Activated CD8-positive, alpha-beta T cell treated with anti-CD3 and anti-CD28 coated beads, Interleukin-2, amount 10 ng/mL, durations not matched to agents 7 days and 5 days (primary cell): Measurements from ENCODE around the gene PAGR1. TPM values are rescaled to one million over a fixed set of nuclear protein-coding genes. Genes with fewer than 3 reads are reported as not detected.
"Not testable (repeated sequence)": the region's sequence is repeated elsewhere in the genome, so short reads cannot be mapped to it uniquely, and the experiment has no call there.

ENCODE experiments used
- ATAC-seq: fragments of 150-1000 bp; cut with Tn5 transposase; one replicate; pipeline ENCODE4 v1.10.0; 2021; ENCODE audit warnings: moderate library complexity
- CTCF ChIA-PET: fragments of 350-600 bp; sonication (Branson Sonifier 250); formaldehyde crosslinking; loops from one replicate; lab custom pipeline; 2021; ENCODE audit warnings: antibody characterized with exemption; lab: Charles Lee
- POLR2A ChIA-PET: fragments of 350-600 bp; sonication (Branson Sonifier 250); formaldehyde crosslinking; loops from one replicate; lab custom pipeline; 2021; ENCODE audit warnings: antibody characterized with exemption; lab: Charles Lee
- DNase-seq: peaks from one replicate; pipeline ENCODE4 v3.0.0-alpha.2; 2020
- H3K27ac Mint-ChIP-seq: one replicate; pipeline ENCODE4 v1.8.0; 2021; ENCODE audit warnings: mild to moderate bottlenecking, mixed read lengths
- H3K27me3 Mint-ChIP-seq: one replicate; pipeline ENCODE4 v1.8.0; 2021; ENCODE audit warnings: low read depth, mixed read lengths
- H3K36me3 Mint-ChIP-seq: one replicate; pipeline ENCODE4 v1.8.0; 2021; ENCODE audit warnings: low read depth, mixed read lengths
- H3K4me1 Mint-ChIP-seq: one replicate; pipeline ENCODE4 v1.8.0; 2021; ENCODE audit warnings: low read depth, mixed read lengths
- H3K4me3 Mint-ChIP-seq: one replicate; pipeline ENCODE4 v1.8.0; 2021; ENCODE audit warnings: mild to moderate bottlenecking, mixed read lengths
- H3K9me3 Mint-ChIP-seq: one replicate; pipeline ENCODE4 v1.8.0; 2022; ENCODE audit warnings: mixed read lengths; ENCODE audit not compliant: insufficient read depth
- total RNA-seq, 2 experiments: library from RNA; stranded (reverse); gene quantifications; one replicate each; pipeline ENCODE4 v1.2.3, GENCODE V29; 2021

PAGR1 gene
- 10 to 100 TPM; 39.1 TPM for total RNA-seq

DNA sequence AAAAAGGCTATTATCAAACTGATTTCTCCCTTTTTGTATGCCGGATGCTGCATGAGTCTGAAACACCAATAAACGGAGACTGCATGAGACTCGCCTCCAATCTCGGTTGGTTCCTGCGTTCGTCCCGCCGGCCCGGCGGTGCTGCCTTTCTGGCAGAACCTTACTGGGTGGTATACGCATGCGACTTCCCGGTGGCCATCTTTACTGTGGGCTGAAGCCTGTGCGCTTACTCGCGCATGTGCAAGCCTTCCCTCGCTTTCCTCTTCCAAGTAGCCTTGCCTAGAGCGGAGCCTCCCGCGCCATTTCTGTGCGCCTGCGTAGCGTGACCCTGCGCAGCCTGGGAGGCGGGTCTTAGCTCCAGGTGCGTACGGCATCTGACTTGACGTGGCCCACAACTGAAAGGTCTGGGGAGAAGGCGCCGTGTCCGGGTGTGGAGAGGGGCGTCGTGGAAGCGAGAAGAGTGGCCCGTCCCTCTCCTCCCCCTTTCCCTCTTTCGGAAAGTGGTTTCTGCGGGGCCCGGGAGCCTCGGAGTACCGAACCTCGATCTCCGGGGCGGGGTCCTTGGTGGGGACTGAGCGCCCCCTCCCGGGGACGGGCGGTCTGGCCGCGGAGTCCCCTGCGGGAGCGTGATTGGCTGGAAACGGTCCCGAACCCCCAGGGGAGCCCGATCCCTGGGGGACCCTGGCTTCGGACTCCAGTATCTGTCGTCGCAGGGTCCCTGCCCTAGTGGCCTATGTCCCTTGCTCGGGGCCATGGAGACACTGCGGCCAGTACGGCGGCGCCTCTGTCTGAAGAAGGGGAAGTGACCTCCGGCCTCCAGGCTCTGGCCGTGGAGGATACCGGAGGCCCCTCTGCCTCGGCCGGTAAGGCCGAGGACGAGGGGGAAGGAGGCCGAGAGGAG lies at the start of gene PAGR1:
Gene PAGR1, plus strand, starts transcription at position 360 of the 901 bp plus-strand sequence. Its CDS starts 374 bp downstream, at position 734.
- ChIA-PET POLR2A (interaction anchor here (0.6 to 2.3 kb wide), 10 partner anchors 8 to 558 kb away, joined by 3 to 24 read pairs (median 6); partner anchors contain the start of genes KCTD13, KIF22, MAZ and MYL11), CTCF (interaction anchor here (0.6 to 8.0 kb wide), 40 partner anchors 8 to 248 kb away, joined by 3 to 106 read pairs (median 4); partner anchors contain the start of genes KCTD13, KIF22 and MAZ)
- Mint-ChIP-seq H3K4me1 (peaks cover 70% of the 10 kb centered on the region), H3K27me3 (peaks cover 8% of the 10 kb centered on the region), H3K9me3 (no peaks in the 10 kb centered on the region), H3K36me3 (peaks cover 39% of the 10 kb centered on the region), H3K4me3 (peak within 1 kb of the TSS; percentile 98), H3K27ac (peak within 1 kb of the TSS; percentile 92)
- DNase-seq (peak; percentile 99), ATAC-seq (peak; percentile 76)

DNA sequence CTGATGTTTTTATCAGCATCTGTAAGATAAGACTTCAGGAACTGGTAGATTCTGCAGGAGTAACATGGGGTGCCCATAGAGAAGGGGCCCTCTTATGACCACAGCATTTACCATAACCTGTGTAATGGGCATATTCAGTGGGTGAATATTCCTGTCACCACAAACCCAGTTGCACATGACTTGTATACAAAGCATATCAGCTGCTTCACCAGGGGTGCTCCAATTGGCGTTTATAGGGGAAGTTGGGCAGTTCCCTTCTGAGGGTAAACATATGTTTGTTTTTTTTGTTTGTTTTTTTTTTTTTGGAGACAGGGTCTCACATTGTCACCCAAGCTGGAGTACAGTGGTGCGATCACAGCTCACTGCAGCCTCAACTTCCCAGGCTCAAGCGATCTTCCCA lies 49.4 kb upstream of the PAGR1 start:
- no peak overlapping the region for H3K4me3 Mint-ChIP-seq
- ATAC-seq (no peak), DNase-seq (no peak)
- H3K27ac Mint-ChIP-seq = no peak overlapping the region
- no peaks in the 10 kb centered on the region for H3K36me3 Mint-ChIP-seq
- no peaks in the 10 kb centered on the region for H3K4me1 Mint-ChIP-seq
- H3K9me3 Mint-ChIP-seq = no peaks in the 10 kb centered on the region
- peaks cover 3% of the 10 kb centered on the region for H3K27me3 Mint-ChIP-seq
- CTCF ChIA-PET = interaction anchor here (1.0 kb wide), 1 partner anchor 18 kb away, joined by 3 read pairs; no protein-coding TSS in a partner anchor
- POLR2A ChIA-PET = no interaction called here

DNA sequence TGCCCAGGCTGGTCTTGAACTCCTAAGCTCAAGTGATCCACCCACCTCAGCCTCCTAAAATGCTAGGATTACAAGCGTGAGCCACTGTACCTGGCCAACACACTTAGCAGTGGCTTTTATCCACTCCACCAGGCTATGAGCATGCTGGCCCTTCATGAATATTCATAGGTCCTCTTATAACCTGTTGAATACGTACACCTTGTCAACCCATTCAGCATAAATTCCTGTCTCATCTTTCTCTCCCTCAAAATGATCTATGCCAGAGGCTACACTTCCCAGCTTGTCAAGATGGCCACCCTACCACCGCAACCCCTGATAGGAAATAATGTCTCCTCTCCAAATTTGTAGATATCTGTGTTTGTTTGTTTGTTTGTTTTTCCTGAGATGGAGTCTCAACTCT lies 48.9 kb upstream of the PAGR1 start:
- Mint-ChIP-seq H3K27ac (peak overlapping the region; percentile 44), H3K4me1 (no peaks in the 10 kb centered on the region)
- POLR2A ChIA-PET = no interaction called here

DNA sequence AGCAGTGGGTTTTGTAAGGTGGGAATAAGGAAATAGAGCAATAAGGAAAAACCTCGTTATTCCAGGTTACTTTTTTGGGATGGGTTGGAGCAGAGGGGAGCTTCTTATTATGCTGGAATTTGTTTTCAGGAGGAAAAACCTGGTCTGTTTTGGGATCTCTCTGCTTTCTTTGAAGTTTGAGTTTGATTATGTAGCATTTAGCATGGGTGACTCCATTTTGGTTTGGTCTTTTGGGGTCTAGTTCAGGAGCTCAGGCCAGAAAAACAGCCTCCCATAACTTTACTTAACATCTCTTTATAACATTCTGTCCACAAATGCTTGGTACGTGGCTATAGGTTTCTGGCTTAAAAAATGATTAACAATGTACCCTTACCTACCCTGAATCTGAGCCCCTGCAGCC lies 46.4 kb upstream of the PAGR1 start:
- ChIA-PET POLR2A (no interaction called here), CTCF (interaction anchor here (1.1 to 3.6 kb wide), 3 partner anchors 15 to 263 kb away, joined by 4 to 16 read pairs (median 4); partner anchors contain the start of gene KIF22)
- Mint-ChIP-seq H3K27ac (no peak overlapping the region), H3K4me3 (no peak overlapping the region), H3K36me3 (no peaks in the 10 kb centered on the region), H3K4me1 (peaks cover 4% of the 10 kb centered on the region), H3K9me3 (no peaks in the 10 kb centered on the region), H3K27me3 (no peaks in the 10 kb centered on the region)
- ATAC-seq = no peak
- no peak for DNase-seq

More for the DNA sequence above, 48.9 kb upstream of the PAGR1 start:
- Mint-ChIP-seq H3K9me3 (no peaks in the 10 kb centered on the region), H3K4me3 (no peak overlapping the region), H3K27me3 (peaks cover 3% of the 10 kb centered on the region), H3K36me3 (no peaks in the 10 kb centered on the region)
- no peak for DNase-seq
- no peak for ATAC-seq
- CTCF ChIA-PET = interaction anchor here (1.0 kb wide), 1 partner anchor 18 kb away, joined by 3 read pairs; no protein-coding TSS in a partner anchor

DNA sequence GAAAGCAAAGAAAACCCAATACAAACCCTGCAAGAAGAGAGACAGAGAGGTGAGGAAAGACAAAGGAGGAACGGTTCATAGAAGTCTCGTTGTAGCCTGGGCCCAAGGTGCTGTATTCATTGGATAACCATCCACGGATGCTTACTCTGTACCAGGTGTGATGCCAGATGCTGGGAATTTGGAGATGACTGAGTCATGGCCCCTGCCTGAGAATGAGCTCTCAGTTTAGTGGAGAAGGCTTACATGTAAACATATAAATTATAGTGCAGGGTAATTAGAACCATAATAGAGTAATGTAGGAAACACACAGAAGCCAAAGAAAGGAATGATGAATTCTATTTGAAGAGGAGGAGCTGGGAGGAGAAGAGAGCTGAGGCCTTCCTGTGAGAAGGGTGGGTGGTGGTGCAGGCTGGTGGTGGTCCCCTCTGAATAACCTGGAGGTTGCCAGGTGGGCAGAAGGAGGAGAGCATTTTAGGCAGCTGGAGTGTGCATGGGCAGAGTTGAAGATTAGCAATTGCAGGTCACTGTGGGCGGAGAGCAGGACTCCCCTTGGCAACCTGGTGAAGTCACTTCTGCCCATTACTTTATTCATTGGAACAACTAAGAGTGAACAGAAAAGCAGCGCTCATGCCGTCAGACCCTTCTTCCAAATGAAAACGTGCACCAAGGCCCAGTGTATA lies 45.6 kb upstream of the PAGR1 start:
- no peak overlapping the region for H3K27ac Mint-ChIP-seq
- no peaks in the 10 kb centered on the region for H3K9me3 Mint-ChIP-seq
- DNase-seq (no peak), ATAC-seq (no peak)
- no peaks in the 10 kb centered on the region for H3K36me3 Mint-ChIP-seq
- peaks cover 4% of the 10 kb centered on the region for H3K4me1 Mint-ChIP-seq
- no peaks in the 10 kb centered on the region for H3K27me3 Mint-ChIP-seq
- ChIA-PET POLR2A (no interaction called here), CTCF (interaction anchor here (1.1 to 3.6 kb wide), 2 partner anchors 14 to 262 kb away, joined by 4 to 16 read pairs; no protein-coding TSS in a partner anchor)
- no peak overlapping the region for H3K4me3 Mint-ChIP-seq

DNA sequence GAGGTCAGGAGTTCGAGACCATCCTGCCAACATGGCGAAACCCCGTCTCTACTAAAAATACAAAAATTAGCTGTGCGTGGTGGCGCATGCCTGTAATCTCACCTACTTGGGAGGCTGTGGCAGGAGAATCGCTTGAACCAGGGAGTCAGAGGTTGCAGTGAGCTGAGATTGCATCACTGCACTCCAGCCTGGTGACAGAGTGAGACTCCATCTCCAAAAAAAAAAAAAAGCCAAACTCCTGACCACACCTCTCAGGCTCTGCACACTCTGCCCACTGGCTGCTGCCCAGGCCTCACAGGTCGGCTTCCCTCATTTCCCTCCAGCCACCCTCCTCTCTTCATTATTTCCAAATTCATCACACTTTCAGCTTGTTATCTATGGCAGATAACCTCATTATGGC lies 43.6 kb upstream of the PAGR1 start:
- ATAC-seq, H3K4me3 Mint-ChIP-seq, H3K9me3 Mint-ChIP-seq, DNase-seq, H3K27ac Mint-ChIP-seq, POLR2A ChIA-PET, H3K36me3 Mint-ChIP-seq, H3K4me1 Mint-ChIP-seq, H3K27me3 Mint-ChIP-seq: not testable (repeated sequence)
- CTCF ChIA-PET = interaction anchor here (3.8 kb wide), 1 partner anchor 13 kb away, joined by 17 read pairs; no protein-coding TSS in a partner anchor

DNA sequence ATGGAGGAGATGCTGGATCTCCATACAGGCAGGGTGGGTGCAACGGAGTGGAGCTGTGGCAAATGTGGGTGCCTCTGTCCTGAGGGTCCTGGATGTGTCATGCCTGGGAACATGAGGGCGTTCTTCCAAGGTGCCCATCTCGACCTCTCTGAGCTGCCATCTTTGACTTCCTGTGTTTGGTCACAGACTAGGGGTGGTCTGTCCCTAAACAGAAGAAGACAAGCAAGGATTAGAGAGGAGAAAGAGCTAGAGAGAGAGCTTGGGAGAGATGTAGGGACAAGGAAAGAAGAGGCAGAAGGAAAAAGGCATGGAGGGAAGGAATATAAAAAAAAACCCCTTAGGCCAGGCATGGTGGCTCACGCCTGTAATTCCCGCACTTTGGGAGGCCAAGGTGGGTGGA lies 41.2 kb upstream of the PAGR1 start:
- H3K9me3 Mint-ChIP-seq = no peaks in the 10 kb centered on the region
- DNase-seq (no peak), ATAC-seq (no peak)
- ChIA-PET CTCF (interaction anchor here (1.9 to 3.8 kb wide), 2 partner anchors 11 to 74 kb away, joined by 5 to 17 read pairs; no protein-coding TSS in a partner anchor), POLR2A (no interaction called here)
- no peaks in the 10 kb centered on the region for H3K36me3 Mint-ChIP-seq
- H3K4me1 Mint-ChIP-seq = peaks cover 4% of the 10 kb centered on the region
- H3K27ac Mint-ChIP-seq = no peak overlapping the region
- H3K4me3 Mint-ChIP-seq = no peak overlapping the region
- peaks cover 8% of the 10 kb centered on the region for H3K27me3 Mint-ChIP-seq

DNA sequence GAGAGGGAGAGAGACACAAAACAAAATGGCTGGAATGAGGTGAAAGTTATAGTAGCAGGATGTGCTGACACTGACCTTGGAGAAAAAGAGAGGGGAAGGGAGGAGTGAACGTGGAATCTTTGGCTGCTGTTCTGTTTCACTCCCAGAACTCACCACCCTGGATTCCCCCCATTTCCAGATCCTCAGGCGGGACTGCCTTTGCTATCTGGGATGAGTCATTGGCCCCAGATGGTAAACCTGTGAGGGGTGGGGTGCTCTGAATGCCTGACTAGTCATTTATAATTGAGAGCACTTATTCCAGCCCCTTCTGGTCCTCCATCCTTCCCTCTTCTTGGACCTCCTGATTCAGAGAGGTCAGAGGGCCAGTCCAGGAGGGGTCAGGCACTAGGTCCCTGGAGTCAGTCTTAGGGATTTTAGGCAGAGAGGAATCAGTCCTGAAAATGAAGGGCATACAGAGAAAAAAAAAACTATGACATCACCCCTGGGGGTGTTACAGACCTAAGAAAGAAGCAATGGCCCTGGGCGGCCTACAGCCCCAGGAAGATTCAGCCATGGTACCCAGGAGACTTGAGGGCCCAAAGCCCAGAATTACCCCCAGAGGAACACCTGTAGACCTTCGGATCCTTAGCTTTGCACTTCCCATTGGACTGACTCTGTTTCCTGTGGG lies 40.1 kb upstream of the PAGR1 start:
- ATAC-seq = no peak
- POLR2A ChIA-PET = interaction anchor here (0.7 kb wide), 1 partner anchor 212 kb away, joined by 3 read pairs; no protein-coding TSS in a partner anchor
- no peak for DNase-seq
- CTCF ChIA-PET = interaction anchor here (1.6 to 2.3 kb wide), 2 partner anchors 10 to 14 kb away, joined by 4 to 9 read pairs; partner anchors contain the start of gene KIF22
- Mint-ChIP-seq H3K4me3 (no peak overlapping the region), H3K36me3 (no peaks in the 10 kb centered on the region), H3K9me3 (no peaks in the 10 kb centered on the region), H3K27ac (no peak overlapping the region), H3K4me1 (peaks cover 4% of the 10 kb centered on the region), H3K27me3 (peaks cover 15% of the 10 kb centered on the region)

DNA sequence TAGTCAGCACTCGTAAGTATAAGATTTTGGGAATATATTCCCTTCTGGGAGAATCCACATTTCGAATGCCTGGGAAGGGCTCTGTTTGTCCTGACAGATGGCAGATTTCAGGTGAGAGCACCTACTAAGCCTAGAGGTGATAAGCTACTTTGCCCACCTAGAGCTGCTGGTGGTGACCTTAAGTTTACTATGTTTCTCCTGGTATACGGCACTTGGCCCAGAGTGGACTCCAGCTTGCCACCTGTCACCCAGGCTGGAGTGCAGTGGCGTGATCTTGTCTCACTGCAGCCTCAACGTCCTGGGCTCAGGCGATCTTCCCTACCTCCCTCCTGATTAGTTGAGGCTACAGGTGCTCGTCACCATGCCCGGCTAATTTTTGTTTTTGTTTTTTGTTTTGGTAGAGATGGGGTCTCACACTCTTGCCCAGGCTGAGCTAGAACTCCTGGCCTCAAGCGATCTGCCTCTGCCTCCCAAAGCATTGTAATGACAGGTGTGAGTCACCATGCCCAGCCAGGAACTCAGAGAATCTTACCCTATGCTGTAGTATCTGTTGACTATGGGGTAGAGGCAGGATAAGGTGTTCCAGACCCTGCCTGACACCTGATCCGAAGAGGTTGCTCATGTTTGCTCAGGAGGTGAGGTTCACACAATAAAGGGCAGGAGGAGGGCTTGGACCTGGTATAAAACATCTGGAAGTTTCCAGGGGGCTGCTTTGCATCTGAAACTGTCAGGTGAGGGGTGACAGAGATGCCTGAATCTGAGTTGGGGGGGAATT lies 38.2 kb upstream of the PAGR1 start, which contains the start of gene ZG16:
Gene ZG16, plus strand, starts transcription at position 681 of the 775 bp plus-strand sequence. CDS start 1,011 bp downstream, outside the sequence.
- ATAC-seq (no peak), DNase-seq (no peak)
- Mint-ChIP-seq H3K4me3 (no peak within 1 kb of the TSS), H3K4me1 (peaks cover 6% of the 10 kb centered on the region), H3K9me3 (no peaks in the 10 kb centered on the region), H3K27me3 (peaks cover 18% of the 10 kb centered on the region), H3K27ac (no peak within 1 kb of the TSS), H3K36me3 (no peaks in the 10 kb centered on the region)
- ChIA-PET CTCF (interaction anchor here (1.2 to 2.3 kb wide), 3 partner anchors 8 to 71 kb away, joined by 3 to 9 read pairs (median 4); partner anchors contain the start of gene KIF22), POLR2A (interaction anchor here (0.9 kb wide), 1 partner anchor 34 kb away, joined by 3 read pairs; no protein-coding TSS in a partner anchor)

DNA sequence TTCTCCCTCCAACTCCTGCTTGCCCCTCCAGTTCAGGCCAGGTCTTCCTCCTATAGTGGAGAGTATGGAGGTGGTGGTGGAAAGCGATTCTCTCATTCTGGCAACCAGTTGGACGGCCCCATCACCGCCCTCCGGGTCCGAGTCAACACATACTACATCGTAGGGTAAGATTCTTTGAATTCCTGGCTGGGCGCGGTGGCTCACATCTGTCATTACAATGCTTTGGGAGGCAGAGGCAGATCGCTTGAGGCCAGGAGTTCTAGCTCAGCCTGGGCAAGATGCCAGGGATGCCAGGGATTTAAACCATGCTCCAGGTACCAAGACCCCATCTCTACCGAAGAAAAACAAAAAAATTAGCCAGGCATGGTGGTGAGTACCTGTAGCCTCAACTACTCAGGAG lies 36.5 kb upstream of the PAGR1 start:
- ChIA-PET CTCF (interaction anchor here (1.2 kb wide), 1 partner anchor 69 kb away, joined by 3 read pairs; no protein-coding TSS in a partner anchor), POLR2A (no interaction called here)
- no peak overlapping the region for H3K4me3 Mint-ChIP-seq

More for the DNA sequence above, 36.5 kb upstream of the PAGR1 start:
- Mint-ChIP-seq H3K36me3 (no peaks in the 10 kb centered on the region), H3K27me3 (peaks cover 21% of the 10 kb centered on the region), H3K4me1 (peaks cover 10% of the 10 kb centered on the region), H3K27ac (no peak overlapping the region), H3K9me3 (no peaks in the 10 kb centered on the region)
- ATAC-seq (no peak), DNase-seq (no peak)
